Renal pelvis (tissue), 12 donors: Measurements from ENCODE around the gene LCE1B. TPM values are rescaled to one million over a fixed set of nuclear protein-coding genes. Genes with fewer than 3 reads are reported as not detected.

Experiments
- DNase-seq: peaks from one replicate; pipeline ENCODE4 v3.0.0-alpha.2; 2013
- long read RNA-seq, 16 experiments: transcript quantifications; one replicate each; lab custom pipeline, GENCODE V29; 2026
- polyA plus RNA-seq, 3 donors: library from polyadenylated mRNA; unstranded; fragments of 120-200 nt; gene quantifications; one replicate each; pipeline ENCODE4 v1.2.1, GENCODE V29; 2013; ENCODE audit not compliant: insufficient read length in 3 of 3

LCE1B gene
- not detected for polyA plus RNA-seq
- long read RNA-seq, donor 1 = 0 reads
- long read RNA-seq, donor 2 = 0 reads
- long read RNA-seq, donor 3 = 0 reads
- long read RNA-seq, donor 4 = 0 reads
- long read RNA-seq, donor 5 = 0 reads
- long read RNA-seq, donor 6 = 0 reads
- long read RNA-seq, donor 7 = 0 reads
- long read RNA-seq, donor 8 = 0 reads
- long read RNA-seq, donor 9 = 0 reads
- long read RNA-seq, donor 10 = 0 reads
- long read RNA-seq, donor 11 = 0 reads
- long read RNA-seq, donor 12 = 0 reads
- long read RNA-seq, donor 13 = 0 reads
- long read RNA-seq, donor 14 = 0 reads
- long read RNA-seq, donor 15 = 0 reads
- long read RNA-seq, donor 16 = 0 reads

GRCh38 chr1:152811671-152812070 lies at the start of gene LCE1B:
Gene LCE1B (plus strand): TSS chr1:152811971. CDS start chr1:152812447, 476 bp downstream.
- no peak for DNase-seq

GRCh38 chr1:152768847-152769533 lies 42.8 kb upstream of the LCE1B start:
- no peak for DNase-seq

GRCh38 chr1:152770411-152770810 lies 41.4 kb upstream of the LCE1B start:
- no peak for DNase-seq

GRCh38 chr1:152774875-152775274 lies 36.9 kb upstream of the LCE1B start, which contains the start of gene LCE1F:
Gene LCE1F (plus strand): TSS chr1:152775140. CDS start chr1:152776372, 1,232 bp downstream.
- DNase-seq = no peak

- DNase-seq = no peak
Measured at GRCh38 chr1:152776361-152776760, 35.4 kb upstream of the LCE1B start.

GRCh38 chr1:152777510-152778137 lies 34.1 kb upstream of the LCE1B start:
- no peak for DNase-seq

GRCh38 chr1:152783095-152783494 lies 28.7 kb upstream of the LCE1B start:
- no peak for DNase-seq

- no peak for DNase-seq
Measured at GRCh38 chr1:152786077-152786476, 25.7 kb upstream of the LCE1B start, which contains the start of gene LCE1E. Gene LCE1E (plus strand): TSS chr1:152786257. CDS start chr1:152787300, 1,043 bp downstream.

- DNase-seq = no peak
Measured at GRCh38 chr1:152795686-152796085, 16.1 kb upstream of the LCE1B start.

- no peak for DNase-seq
Measured at GRCh38 chr1:152796421-152796820, 15.3 kb upstream of the LCE1B start, which contains the start of gene LCE1D. Gene LCE1D (plus strand): TSS chr1:152796721. CDS start chr1:152797795, 1,074 bp downstream.

- DNase-seq = no peak
Measured at GRCh38 chr1:152801333-152801732, 10.4 kb upstream of the LCE1B start.

GRCh38 chr1:152806576-152806975 lies 5.2 kb upstream of the LCE1B start, which contains the start of gene LCE1C:
Gene LCE1C (minus strand): TSS chr1:152806651. CDS start chr1:152805478, 1,173 bp downstream.
- no peak for DNase-seq

GRCh38 chr1:152811050-152811449 lies 721 bp upstream of the LCE1B start:
- DNase-seq = no peak

- no peak for DNase-seq
Measured at GRCh38 chr1:152817309-152817708, 5.5 kb downstream of the LCE1B start.

GRCh38 chr1:152823294-152823693 lies 11.5 kb downstream of the LCE1B start:
- DNase-seq = no peak

GRCh38 chr1:152824964-152825363 lies 13.2 kb downstream of the LCE1B start:
- no peak for DNase-seq

- no peak for DNase-seq
Measured at GRCh38 chr1:152827173-152827572, 15.4 kb downstream of the LCE1B start, which contains the start of gene LCE1A. Gene LCE1A (plus strand): TSS chr1:152827473. CDS start chr1:152827473, 0 bp downstream.

GRCh38 chr1:152836870-152837269 lies 25.1 kb downstream of the LCE1B start:
- DNase-seq = no peak

- no peak for DNase-seq
Measured at GRCh38 chr1:152842556-152842955, 30.8 kb downstream of the LCE1B start, which contains the start of gene LCE6A. Gene LCE6A (plus strand): TSS chr1:152842856. CDS start chr1:152843521, 665 bp downstream.

- DNase-seq = no peak
Measured at GRCh38 chr1:152855661-152856060, 43.9 kb downstream of the LCE1B start.

GRCh38 chr1:152858062-152858461 lies 46.3 kb downstream of the LCE1B start:
- no peak for DNase-seq

GRCh38 chr1:152859696-152860095 lies 47.9 kb downstream of the LCE1B start, which contains the start of gene LCE7A:
Gene LCE7A (plus strand): TSS chr1:152859996. CDS start chr1:152860698, 702 bp downstream.
- no peak for DNase-seq
